ENCODE results near the gene TTC34. TPM values are rescaled to one million over a fixed set of nuclear protein-coding genes. Genes with fewer than 3 reads are reported as not detected.

Gene TTC34
- total RNA-seq, 1 donor from 2014 or later, result 3.1 TPM

- Mint-ChIP-seq H3K27ac (no peak overlapping the region), H3K4me1 (ENCODE audit: unreplicated experiment) (no peaks in the 10 kb centered on the region), H3K27me3 (no peaks in the 10 kb centered on the region), H3K9me3 (peaks cover 9% of the 10 kb centered on the region), H3K4me3 (no peak overlapping the region), H3K36me3 (no peaks in the 10 kb centered on the region)
- DNase-seq (ENCODE audit: extremely low spot score, unreplicated experiment), result no peak
- TF ChIP-seq, protein P1, sequence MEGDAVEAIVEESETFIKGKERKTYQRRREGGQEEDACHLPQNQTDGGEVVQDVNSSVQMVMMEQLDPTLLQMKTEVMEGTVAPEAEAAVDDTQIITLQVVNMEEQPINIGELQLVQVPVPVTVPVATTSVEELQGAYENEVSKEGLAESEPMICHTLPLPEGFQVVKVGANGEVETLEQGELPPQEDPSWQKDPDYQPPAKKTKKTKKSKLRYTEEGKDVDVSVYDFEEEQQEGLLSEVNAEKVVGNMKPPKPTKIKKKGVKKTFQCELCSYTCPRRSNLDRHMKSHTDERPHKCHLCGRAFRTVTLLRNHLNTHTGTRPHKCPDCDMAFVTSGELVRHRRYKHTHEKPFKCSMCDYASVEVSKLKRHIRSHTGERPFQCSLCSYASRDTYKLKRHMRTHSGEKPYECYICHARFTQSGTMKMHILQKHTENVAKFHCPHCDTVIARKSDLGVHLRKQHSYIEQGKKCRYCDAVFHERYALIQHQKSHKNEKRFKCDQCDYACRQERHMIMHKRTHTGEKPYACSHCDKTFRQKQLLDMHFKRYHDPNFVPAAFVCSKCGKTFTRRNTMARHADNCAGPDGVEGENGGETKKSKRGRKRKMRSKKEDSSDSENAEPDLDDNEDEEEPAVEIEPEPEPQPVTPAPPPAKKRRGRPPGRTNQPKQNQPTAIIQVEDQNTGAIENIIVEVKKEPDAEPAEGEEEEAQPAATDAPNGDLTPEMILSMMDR (conservative IDR thresholded peaks at IDR 0.05), result no peak
These were observed 16.5 kb upstream of the TTC34 start for GRCh38 chr1:2817784-2818564.

DNA sequence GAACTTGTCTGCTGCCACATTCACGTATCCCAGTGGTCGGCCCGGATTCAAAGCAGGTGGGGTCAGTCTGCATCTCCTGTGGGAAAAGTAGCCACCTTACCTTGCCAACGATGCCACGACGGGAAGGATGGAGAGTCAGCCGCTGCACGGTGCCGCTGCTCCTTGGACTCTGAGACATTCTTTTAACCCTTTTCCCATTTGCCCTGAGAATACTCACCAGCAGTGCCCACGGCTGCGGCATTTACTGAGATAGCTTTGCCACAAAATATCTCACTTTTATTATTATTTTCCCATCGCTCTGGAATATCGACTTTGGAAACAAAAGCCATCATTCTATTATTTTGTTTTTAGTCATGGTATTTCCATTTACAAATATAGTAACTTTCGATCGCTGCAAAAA, 15.3 kb upstream of the TTC34 start:
- TF ChIP-seq, protein P1 (conservative IDR thresholded peaks at IDR 0.05), result no peak
- Mint-ChIP-seq H3K4me1 (ENCODE audit: unreplicated experiment) (no peaks in the 10 kb centered on the region), H3K9me3 (peaks cover 9% of the 10 kb centered on the region)

DNA sequence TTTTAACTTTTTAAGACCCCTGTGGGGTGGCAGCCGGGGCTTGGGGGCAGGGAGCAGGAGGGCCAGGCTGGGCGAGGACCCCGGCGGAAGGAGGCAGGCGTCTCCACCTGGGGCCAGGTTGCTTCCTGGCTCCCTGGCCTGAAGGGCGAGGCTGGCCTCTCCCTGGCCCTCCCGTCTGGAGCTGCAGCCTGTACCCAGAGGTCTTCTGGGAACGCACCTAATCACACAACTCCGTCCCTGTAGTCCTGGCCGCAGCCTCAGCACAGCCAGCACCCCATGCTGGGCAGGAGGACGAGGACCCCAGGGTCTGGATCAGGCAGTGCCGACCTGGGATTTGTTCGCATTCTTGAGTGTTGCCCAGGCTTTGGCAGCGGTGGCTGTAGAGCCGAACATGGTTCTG, 14.1 kb upstream of the TTC34 start:
- no peak for DNase-seq (ENCODE audit: extremely low spot score, unreplicated experiment)
- Mint-ChIP-seq H3K4me3 (no peak overlapping the region), H3K27ac (no peak overlapping the region), H3K27me3 (no peaks in the 10 kb centered on the region), H3K4me1 (ENCODE audit: unreplicated experiment) (no peaks in the 10 kb centered on the region), H3K9me3 (peaks cover 9% of the 10 kb centered on the region), H3K36me3 (no peaks in the 10 kb centered on the region)
- TF ChIP-seq, protein P1 (conservative IDR thresholded peaks at IDR 0.05), result no peak

More for the DNA sequence above, 15.3 kb upstream of the TTC34 start:
- Mint-ChIP-seq H3K27me3 (no peaks in the 10 kb centered on the region), H3K27ac (no peak overlapping the region), H3K4me3 (no peak overlapping the region), H3K36me3 (no peaks in the 10 kb centered on the region)
- no peak for DNase-seq (ENCODE audit: extremely low spot score, unreplicated experiment)

GRCh38 chr1:2814511-2815075, 13.1 kb upstream of the TTC34 start:
- H3K4me1 Mint-ChIP-seq (ENCODE audit: unreplicated experiment), result no peaks in the 10 kb centered on the region
- H3K36me3 Mint-ChIP-seq, result no peaks in the 10 kb centered on the region

GRCh38 chr1:2812939-2813653, 11.6 kb upstream of the TTC34 start:
- Mint-ChIP-seq H3K27me3 (no peaks in the 10 kb centered on the region), H3K27ac (no peak overlapping the region), H3K4me1 (ENCODE audit: unreplicated experiment) (no peaks in the 10 kb centered on the region), H3K36me3 (no peaks in the 10 kb centered on the region), H3K9me3 (no peaks in the 10 kb centered on the region), H3K4me3 (no peak overlapping the region)
- TF ChIP-seq, protein P1 (conservative IDR thresholded peaks at IDR 0.05), result no peak
- no peak for DNase-seq (ENCODE audit: extremely low spot score, unreplicated experiment)

More at GRCh38 chr1:2814511-2815075, 13.1 kb upstream of the TTC34 start:
- Mint-ChIP-seq H3K9me3 (peaks cover 5% of the 10 kb centered on the region), H3K27ac (no peak overlapping the region), H3K4me3 (no peak overlapping the region), H3K27me3 (no peaks in the 10 kb centered on the region)
- DNase-seq (ENCODE audit: extremely low spot score, unreplicated experiment), result no peak
- TF ChIP-seq, protein P1 (conservative IDR thresholded peaks at IDR 0.05), result no peak

All from type B pancreatic cell (in vitro differentiated cells).